ENCODE results near the gene SYDE1. TPM values are rescaled to one million over a fixed set of nuclear protein-coding genes. Genes with fewer than 3 reads are reported as not detected.

Gene SYDE1
- polyA plus RNA-seq, 1 donor from 2014 or later, result not detected

GRCh38 chr19:15141143-15141542 is 33.9 kb downstream of the SYDE1 start:
- Histone ChIP-seq H3K27me3 (ENCODE audit: insufficient read depth, low read depth, low read length) (no peaks in the 10 kb centered on the region), H2AFZ (ENCODE audit: low read depth, low read length) (no peak overlapping the region), H3K4me3 (ENCODE audit: low read length) (no peak overlapping the region), H3F3A (ENCODE audit: insufficient read depth, low read length, poor library complexity, severe bottlenecking) (no peaks in the 10 kb centered on the region), H3K36me3 (ENCODE audit: insufficient read depth, low read length) (no peaks in the 10 kb centered on the region), H3K4me2 (ENCODE audit: low read length) (no peak overlapping the region), H3K9ac (ENCODE audit: low read length) (no peak overlapping the region), H3K9me3 (ENCODE audit: low read length) (no peaks in the 10 kb centered on the region), H3K9me2 (ENCODE audit: insufficient read depth, low read length) (no peaks in the 10 kb centered on the region), H4K20me1 (ENCODE audit: insufficient read depth) (no peaks in the 10 kb centered on the region), H3K27ac (ENCODE audit: low read length) (no peak overlapping the region), H3K79me2 (replicated peaks; ENCODE audit: insufficient read depth, low read length) (no peaks in the 10 kb centered on the region)
- TF ChIP-seq TAF1 (IDR thresholded peaks at IDR 0.05; ENCODE audit: low read depth) (no peak), RAD21 (conservative IDR thresholded peaks at IDR 0.05) (no peak)

- H4K20me1 ChIP-seq (ENCODE audit: insufficient read depth), result no peaks in the 10 kb centered on the region
- H2AFZ ChIP-seq (ENCODE audit: low read depth, low read length), result no peak overlapping the region
- H3K9me3 ChIP-seq (ENCODE audit: low read length), result no peaks in the 10 kb centered on the region
- no peaks in the 10 kb centered on the region for H3K27me3 ChIP-seq (ENCODE audit: insufficient read depth, low read depth, low read length)
- no peaks in the 10 kb centered on the region for H3K79me2 ChIP-seq (replicated peaks; ENCODE audit: insufficient read depth, low read length)
- H3K27ac ChIP-seq (ENCODE audit: low read length), result no peak overlapping the region
- no peak overlapping the region for H3K4me3 ChIP-seq (ENCODE audit: low read length)
- H3K9ac ChIP-seq (ENCODE audit: low read length), result no peak overlapping the region
- no peaks in the 10 kb centered on the region for H3K36me3 ChIP-seq (ENCODE audit: insufficient read depth, low read length)
- no peaks in the 10 kb centered on the region for H3F3A ChIP-seq (ENCODE audit: insufficient read depth, low read length, poor library complexity, severe bottlenecking)
- TF ChIP-seq REST (IDR thresholded peaks at IDR 0.05; ENCODE audit: borderline replicate concordance), result no peak
- no peak overlapping the region for H3K4me2 ChIP-seq (ENCODE audit: low read length)
- H3K9me2 ChIP-seq (ENCODE audit: insufficient read depth, low read length), result no peaks in the 10 kb centered on the region
These were observed 35.1 kb downstream of the SYDE1 start for GRCh38 chr19:15142313-15142712.

GRCh38 chr19:15144046-15144646 is 36.9 kb downstream of the SYDE1 start:
- H2AFZ ChIP-seq (ENCODE audit: low read depth, low read length), result no peak overlapping the region
- no peaks in the 10 kb centered on the region for H3K9me2 ChIP-seq (ENCODE audit: insufficient read depth, low read length)
- H3K9me3 ChIP-seq (ENCODE audit: low read length), result no peaks in the 10 kb centered on the region

More at GRCh38 chr19:15144046-15144646, 36.9 kb downstream of the SYDE1 start:
- Histone ChIP-seq H3K27me3 (ENCODE audit: insufficient read depth, low read depth, low read length) (no peaks in the 10 kb centered on the region), H3K9ac (ENCODE audit: low read length) (no peak overlapping the region), H3K79me2 (replicated peaks; ENCODE audit: insufficient read depth, low read length) (no peaks in the 10 kb centered on the region), H4K20me1 (ENCODE audit: insufficient read depth) (no peaks in the 10 kb centered on the region), H3K4me3 (ENCODE audit: low read length) (no peak overlapping the region), H3F3A (ENCODE audit: insufficient read depth, low read length, poor library complexity, severe bottlenecking) (no peaks in the 10 kb centered on the region), H3K4me2 (ENCODE audit: low read length) (no peak overlapping the region), H3K27ac (ENCODE audit: low read length) (no peak overlapping the region), H3K36me3 (ENCODE audit: insufficient read depth, low read length) (no peaks in the 10 kb centered on the region)
- TF ChIP-seq TAF1 (IDR thresholded peaks at IDR 0.05; ENCODE audit: low read depth) (no peak), EP300 (conservative IDR thresholded peaks at IDR 0.05; ENCODE audit: poor library complexity, severe bottlenecking) (no peak), REST (IDR thresholded peaks at IDR 0.05; ENCODE audit: borderline replicate concordance) (no peak), POLR2AphosphoS5 (IDR thresholded peaks at IDR 0.05) (no peak), RAD21 (conservative IDR thresholded peaks at IDR 0.05) (no peak), CTCF (IDR thresholded peaks at IDR 0.05; ENCODE audit: poor library complexity, severe bottlenecking) (no peak), SMC3 (conservative IDR thresholded peaks at IDR 0.05; ENCODE audit: poor library complexity) (no peak), MXI1 (conservative IDR thresholded peaks at IDR 0.05; ENCODE audit: poor library complexity, severe bottlenecking) (no peak), EZH2 (IDR thresholded peaks at IDR 0.05; ENCODE audit: borderline replicate concordance, insufficient read depth, low read length, poor library complexity, severe bottlenecking) (no peak)

All from neural cell (in vitro differentiated cells).